Natural killer cell (primary cell): ENCODE data around the gene MDFI. TPM values are rescaled to one million over a fixed set of nuclear protein-coding genes. Genes with fewer than 3 reads are reported as not detected.

Experiments
- ATAC-seq, 3 donors: fragments of 150-1000 bp in 2 of 3; fragments of 200-7000 bp in 1 of 3; cut with Tn5 transposase; 1 replicate in 1 of 3; 2 replicates in 2 of 3; pipeline ENCODE4 v1.10.0; 2021; ENCODE audit warnings: mild to moderate bottlenecking in 2 of 3, moderate library complexity in 2 of 3
- DNase-seq, 2 donors: peaks; one replicate each; pipeline versions ENCODE4 v3.0.0 to v3.0.0-alpha.2; 2013 to 2021; ENCODE audit warnings: mixed read lengths in 1 of 2
- H3K27ac ChIP-seq: one replicate; pipeline ENCODE4 v1.5.1; 2013; ENCODE audit warnings: mild to moderate bottlenecking, low read length
- H3K27me3 ChIP-seq: one replicate; pipeline ENCODE4 v1.6.1; 2013; ENCODE audit warnings: low read length; ENCODE audit not compliant: control insufficient read depth, insufficient read depth
- H3K36me3 ChIP-seq: one replicate; pipeline ENCODE4 v1.6.1; 2013; ENCODE audit warnings: low read length; ENCODE audit not compliant: control insufficient read depth, insufficient read depth
- H3K4me1 ChIP-seq: one replicate; pipeline ENCODE4 v1.6.1; 2013; ENCODE audit warnings: low read length; ENCODE audit not compliant: control insufficient read depth, insufficient read depth
- H3K4me3 ChIP-seq: one replicate; pipeline ENCODE4 v1.5.1; 2013; ENCODE audit warnings: low read length
- H3K9me3 ChIP-seq: one replicate; pipeline ENCODE4 v1.6.1; 2013; ENCODE audit warnings: low read length; ENCODE audit not compliant: control insufficient read depth, insufficient read depth
- H3K27ac Mint-ChIP-seq, 2 donors: one replicate each; pipeline ENCODE4 v1.8.0; 2022; ENCODE audit warnings: mild to moderate bottlenecking in 2 of 2, mixed read lengths in 2 of 2, moderate library complexity in 1 of 2
- H3K27me3 Mint-ChIP-seq, 2 donors: one replicate each; pipeline ENCODE4 v1.8.0; 2022; ENCODE audit warnings: low read depth in 2 of 2, mixed read lengths in 2 of 2
- H3K36me3 Mint-ChIP-seq: one replicate; pipeline ENCODE4 v1.8.0; 2022; ENCODE audit warnings: mixed read lengths
- H3K4me1 Mint-ChIP-seq, 2 donors: one replicate each; pipeline ENCODE4 v1.8.0; 2022; ENCODE audit warnings: mixed read lengths in 2 of 2
- H3K4me3 Mint-ChIP-seq: one replicate; pipeline ENCODE4 v1.8.0; 2022; ENCODE audit warnings: mild to moderate bottlenecking, moderate library complexity, mixed read lengths
- H3K9me3 Mint-ChIP-seq, 2 donors: one replicate each; pipeline ENCODE4 v1.8.0; 2022; ENCODE audit warnings: mixed read lengths in 2 of 2
- CTCF ChIP-seq: fragments of 200-600 bp; IDR thresholded peaks from one replicate; pipeline ENCODE4 v1.8.0; 2022; ENCODE audit warnings: antibody characterized with exemption
- WGBS: methylation state at CpG from one replicate; pipeline ENCODE4 v1.1.7; 2013; ENCODE audit warnings: missing lambda C conversion rate; ENCODE audit not compliant: insufficient coverage; 5-methylcytosine and 5-hydroxymethylcytosine counted together
- intact Hi-C: fragments of 100-400 bp; cut with micrococcal nuclease; formaldehyde crosslinking; loops from one replicate; pipeline ENCODE4 v1.14.2; 2022
- total RNA-seq, 4 donors: library from RNA; stranded (reverse); fragments of 120-200 nt in 1 of 4; gene quantifications; one replicate each; pipeline versions ENCODE4 v1.2.3 to v1.2.4, GENCODE V29; 2013 to 2022

The MDFI gene
- total RNA-seq, 3 donors from 2014 or later (not counting 1 experiment from before 2014, with no cell fraction given), result not detected

- Mint-ChIP-seq H3K4me3 (no peak overlapping the region), H3K27ac (no peak overlapping the region), H3K9me3 (no peaks in the 10 kb centered on the region), H3K4me1 (peaks cover 3% of the 10 kb centered on the region in 2 donors), H3K27me3 (no peaks in the 10 kb centered on the region), H3K36me3 (no peaks in the 10 kb centered on the region)
- 98% methylated on average over 11 of the region's 11 CpGs for WGBS
- H3K36me3 ChIP-seq, result no peaks in the 10 kb centered on the region
- H3K4me3 ChIP-seq, result no peak overlapping the region
- H3K4me1 ChIP-seq, result no peaks in the 10 kb centered on the region
- intact Hi-C loops, result no loop called here
- TF ChIP-seq CTCF, result no peak
- H3K27ac ChIP-seq, result no peak overlapping the region
- H3K27me3 ChIP-seq, result no peaks in the 10 kb centered on the region
- no peaks in the 10 kb centered on the region for H3K9me3 ChIP-seq
- ATAC-seq, result no peak
- no peak for DNase-seq
Measured at GRCh38 chr6:41596807-41597206, 41.5 kb upstream of the MDFI start.

GRCh38 chr6:41597246-41598000 is 40.8 kb upstream of the MDFI start:
- intact Hi-C loops, result no loop called here
- Histone ChIP-seq H3K4me3 (no peak overlapping the region), H3K36me3 (no peaks in the 10 kb centered on the region), H3K9me3 (no peaks in the 10 kb centered on the region), H3K4me1 (no peaks in the 10 kb centered on the region), H3K27ac (no peak overlapping the region), H3K27me3 (no peaks in the 10 kb centered on the region)
- WGBS, result 89% methylated on average over 16 of the region's 19 CpGs
- no peaks in the 10 kb centered on the region for H3K9me3 Mint-ChIP-seq
- no peaks in the 10 kb centered on the region for H3K4me1 Mint-ChIP-seq
- H3K4me3 Mint-ChIP-seq, result no peak overlapping the region
- no peaks in the 10 kb centered on the region for H3K36me3 Mint-ChIP-seq
- H3K27ac Mint-ChIP-seq, result no peak overlapping the region
- TF ChIP-seq CTCF, result no peak
- DNase-seq (no peak), ATAC-seq (no peak)
- no peaks in the 10 kb centered on the region for H3K27me3 Mint-ChIP-seq

- H3K4me1 Mint-ChIP-seq, result peaks cover 0 to 10% of the 10 kb centered on the region in 2 donors
- H3K27me3 Mint-ChIP-seq, result peaks cover 0 to 5% of the 10 kb centered on the region in 2 donors
- 93% methylated on average over 8 of the region's 8 CpGs for WGBS
- DNase-seq, result no peak
- Histone ChIP-seq H3K4me3 (no peak overlapping the region), H3K27me3 (no peaks in the 10 kb centered on the region), H3K4me1 (peaks cover 7% of the 10 kb centered on the region), H3K27ac (no peak overlapping the region), H3K36me3 (no peaks in the 10 kb centered on the region), H3K9me3 (no peaks in the 10 kb centered on the region)
- no peak for ATAC-seq
- H3K36me3 Mint-ChIP-seq, result no peaks in the 10 kb centered on the region
- no peaks in the 10 kb centered on the region for H3K9me3 Mint-ChIP-seq
- TF ChIP-seq CTCF, result no peak
- H3K27ac Mint-ChIP-seq, result no peak overlapping the region
- H3K4me3 Mint-ChIP-seq, result no peak overlapping the region
- intact Hi-C loops, result no loop called here
Measured at GRCh38 chr6:41598670-41599014, 39.6 kb upstream of the MDFI start.
